ENCODE data around the gene ZCCHC13. TPM values are rescaled to one million over a fixed set of nuclear protein-coding genes. Genes with fewer than 3 reads are reported as not detected.

The ZCCHC13 gene
- total and polyA plus RNA-seq, 4 donors: not detected

- H3K27me3 ChIP-seq (ENCODE audit: control insufficient read depth in 4 of 4, insufficient read depth in 4 of 4, low read length in 3 of 4): peaks cover 0 to 2% (median 0%) of the 10 kb centered on the region in 4 donors
- WGBS: 3% methylated on average over 25 of the region's 25 CpGs
- H3K27ac ChIP-seq (ENCODE audit: low read depth in 1 of 2, low read length in 2 of 2): peak overlapping the region; percentile 91 to 98
- H3K4me3 ChIP-seq (ENCODE audit: low read depth in 1 of 3, low read length in 3 of 3): peak overlapping the region; percentile 69 to 94 (median 91)
- TF ChIP-seq HNF4G (IDR thresholded peaks at IDR 0.05): no peak
- TF ChIP-seq SP1 (IDR thresholded peaks at IDR 0.05): no peak
- TF ChIP-seq FOXA1 (IDR thresholded peaks at IDR 0.05): no peak
- TF ChIP-seq FOXA2 (IDR thresholded peaks at IDR 0.05): no peak
- no peak for TF ChIP-seq NR2F2 (IDR thresholded peaks at IDR 0.05)
- TF ChIP-seq YY1 (IDR thresholded peaks at IDR 0.05): peak; percentile 74
- peaks cover 0 to 4% (median under 1%) of the 10 kb centered on the region in 4 donors for H3K9me3 ChIP-seq (ENCODE audit: control insufficient read depth in 4 of 4, low read length in 3 of 4)
- H3K36me3 ChIP-seq (ENCODE audit: control insufficient read depth in 4 of 4, insufficient read depth in 3 of 4, low read depth in 1 of 4, low read length in 3 of 4): no peaks in the 10 kb centered on the region
- DNase-seq (ENCODE audit: low spot score): peak; percentile 75
- H3K4me1 ChIP-seq (ENCODE audit: control insufficient read depth in 4 of 4, insufficient read depth in 4 of 4, low read length in 3 of 4): peaks cover 0 to 10% (median 5%) of the 10 kb centered on the region in 4 donors
- H3K9ac ChIP-seq (ENCODE audit: low read depth in 1 of 2, low read length in 2 of 2): peak overlapping the region; percentile 58 to 59
Measured at GRCh38 chrX:74293343-74293946, 10.5 kb upstream of the ZCCHC13 start.

DNA sequence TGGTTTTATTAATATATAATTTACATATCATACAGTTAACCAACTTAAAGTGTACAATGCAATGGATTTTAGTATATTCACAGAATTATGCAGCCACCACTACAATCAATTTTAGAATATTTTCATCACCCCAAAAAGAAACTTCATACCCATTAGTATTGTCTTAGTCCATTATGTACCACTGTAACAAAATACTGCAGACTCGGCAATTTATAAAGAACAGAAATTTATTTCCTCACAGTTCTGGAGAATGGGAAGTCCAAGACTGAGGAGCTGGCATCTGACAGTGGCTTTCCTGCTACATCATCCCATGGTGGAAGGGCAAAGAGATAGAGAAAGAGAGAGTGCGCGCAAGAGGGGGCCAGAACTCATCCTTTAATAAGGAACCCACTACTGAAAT lies 8.9 kb upstream of the ZCCHC13 start:
- H3K9ac ChIP-seq (ENCODE audit: low read depth in 1 of 2, low read length in 2 of 2): no peak overlapping the region
- no peak for TF ChIP-seq HNF4A (conservative IDR thresholded peaks at IDR 0.05)
- no peak for TF ChIP-seq ZBTB33 (IDR thresholded peaks at IDR 0.05)
- H3K36me3 ChIP-seq (ENCODE audit: control insufficient read depth in 4 of 4, insufficient read depth in 3 of 4, low read depth in 1 of 4, low read length in 3 of 4): no peaks in the 10 kb centered on the region
- H3K27me3 ChIP-seq (ENCODE audit: control insufficient read depth in 4 of 4, insufficient read depth in 4 of 4, low read length in 3 of 4): peaks cover 0 to 2% (median 0%) of the 10 kb centered on the region in 4 donors
- no peak overlapping the region for H3K27ac ChIP-seq (ENCODE audit: low read depth in 1 of 2, low read length in 2 of 2)
- 100% methylated on average over 3 of the region's 3 CpGs for WGBS
- no peak overlapping the region for H3K4me3 ChIP-seq (ENCODE audit: low read depth in 1 of 3, low read length in 3 of 3)
- peaks cover 0 to 4% (median under 1%) of the 10 kb centered on the region in 4 donors for H3K9me3 ChIP-seq (ENCODE audit: control insufficient read depth in 4 of 4, low read length in 3 of 4)
- DNase-seq (ENCODE audit: low spot score): no peak
- peaks cover 0 to 10% (median 4%) of the 10 kb centered on the region in 4 donors for H3K4me1 ChIP-seq (ENCODE audit: control insufficient read depth in 4 of 4, insufficient read depth in 4 of 4, low read length in 3 of 4)

DNA sequence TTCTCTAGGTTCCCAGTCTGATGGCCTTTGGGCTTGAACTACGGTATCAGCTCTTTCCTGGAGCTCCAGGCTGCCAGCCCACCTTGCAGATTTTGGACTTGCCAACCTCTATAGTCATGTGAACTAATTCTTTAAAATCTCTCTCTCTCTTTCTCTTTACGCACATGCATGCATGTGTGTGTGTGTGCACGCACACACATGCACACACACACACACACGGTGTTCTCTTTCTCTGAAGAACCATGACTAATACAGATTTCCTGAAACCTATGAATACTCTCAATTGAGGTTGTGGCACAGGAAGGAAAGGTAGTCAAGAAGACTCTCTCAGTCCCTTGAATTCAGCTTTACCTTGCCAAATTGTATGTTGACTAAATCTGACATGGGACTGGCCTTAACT lies 6.2 kb upstream of the ZCCHC13 start:
- H3K36me3 ChIP-seq (ENCODE audit: control insufficient read depth in 4 of 4, insufficient read depth in 3 of 4, low read depth in 1 of 4, low read length in 3 of 4): no peaks in the 10 kb centered on the region
- no peak for DNase-seq (ENCODE audit: low spot score)
- TF ChIP-seq CTCF (IDR thresholded peaks at IDR 0.05; ENCODE audit: low read depth, low read length, missing input control) (no peak), YY1 (IDR thresholded peaks at IDR 0.05) (no peak), FOXA2 (IDR thresholded peaks at IDR 0.05) (no peak), REST (IDR thresholded peaks at IDR 0.05) (no peak)
- no peak overlapping the region for H3K4me3 ChIP-seq (ENCODE audit: low read depth in 1 of 3, low read length in 3 of 3)
- peaks cover 0 to 6% (median 2%) of the 10 kb centered on the region in 4 donors for H3K4me1 ChIP-seq (ENCODE audit: control insufficient read depth in 4 of 4, insufficient read depth in 4 of 4, low read length in 3 of 4)
- H3K9ac ChIP-seq (ENCODE audit: low read depth in 1 of 2, low read length in 2 of 2): no peak overlapping the region
- no peak overlapping the region for H3K27ac ChIP-seq (ENCODE audit: low read depth in 1 of 2, low read length in 2 of 2)
- peaks cover 0 to 2% (median under 1%) of the 10 kb centered on the region in 4 donors for H3K9me3 ChIP-seq (ENCODE audit: control insufficient read depth in 4 of 4, low read length in 3 of 4)
- H3K27me3 ChIP-seq (ENCODE audit: control insufficient read depth in 4 of 4, insufficient read depth in 4 of 4, low read length in 3 of 4): peaks cover 0 to 2% (median 0%) of the 10 kb centered on the region in 4 donors
- 86% methylated on average over 4 of the region's 4 CpGs for WGBS
